Panc1 (cell line): ENCODE results near the gene SLC30A3. TPM values are rescaled to one million over a fixed set of nuclear protein-coding genes. Genes with fewer than 3 reads are reported as not detected.

Experiments
- ATAC-seq: fragments of 200-7000 bp; cut with Tn5 transposase; 2 replicates; pipeline ENCODE4 v1.9.1; 2020; ENCODE audit warnings: mild to moderate bottlenecking, moderate library complexity
- BruUV-seq: library from RNA; stranded (reverse); fragments of 400-500 nt; replicated peaks from 2 replicates; lab custom pipeline; 2021; lab: Mats Ljungman, UMichigan
- CTCF ChIA-PET: fragments of 300-600 bp; sonication (Branson Sonifier 250); formaldehyde crosslinking; loops from one replicate; lab custom pipeline; 2022; ENCODE audit warnings: antibody characterized with exemption; lab: Charles Lee
- POLR2A ChIA-PET: fragments of 300-600 bp; sonication (Branson Sonifier 250); formaldehyde crosslinking; loops from one replicate; lab custom pipeline; 2022; ENCODE audit warnings: antibody characterized with exemption; lab: Charles Lee
- DNase-seq: peaks from one replicate; pipeline ENCODE4 v3.0.0-alpha.2; 2010; ENCODE audit warnings: low read depth, low spot score
- H3K27ac ChIP-seq: 2 replicates; pipeline ENCODE4 v1.5.1; 2011; ENCODE audit warnings: mild to moderate bottlenecking, low read length, inconsistent platforms
- H3K27me3 ChIP-seq: fragments of 200-500 bp; sonication (Bioruptor generic); 2 replicates; pipeline ENCODE4 v1.6.0; 2014; ENCODE audit warnings: low read length, inconsistent platforms; ENCODE audit not compliant: control insufficient read depth, insufficient read depth
- H3K36me3 ChIP-seq: fragments of 200-500 bp; sonication (Bioruptor generic); 2 replicates; pipeline ENCODE4 v1.5.1; 2014; ENCODE audit warnings: inconsistent platforms, mild to moderate bottlenecking, low read length, moderate library complexity; ENCODE audit not compliant: control insufficient read depth, insufficient read depth
- H3K4me1 ChIP-seq: 2 replicates; pipeline ENCODE4 v1.5.1; 2011; ENCODE audit warnings: inconsistent platforms, mild to moderate bottlenecking, low read length, moderate library complexity; ENCODE audit not compliant: control insufficient read depth, insufficient read depth
- H3K4me3 ChIP-seq, 2 experiments: 2 replicates each; pipeline ENCODE4 v1.5.1; 2011 to 2012; ENCODE audit warnings: low read depth in 2 of 2, low read length in 2 of 2, mild to moderate bottlenecking in 2 of 2, inconsistent platforms in 1 of 2, moderate library complexity in 1 of 2
- H3K9me3 ChIP-seq: fragments of 200-500 bp; sonication (Bioruptor generic); 2 replicates; pipeline ENCODE4 v1.5.1; 2014; ENCODE audit warnings: low read depth, mild to moderate bottlenecking, inconsistent platforms, low read length, moderate library complexity; ENCODE audit not compliant: control insufficient read depth, insufficient read depth
- CTCF ChIP-seq: fragments of 450-650 bp; IDR thresholded peaks from 2 replicates; pipeline ENCODE4 v1.5.1; 2017; ENCODE audit warnings: mild to moderate bottlenecking
- POLR2AphosphoS5 ChIP-seq: IDR thresholded peaks from 2 replicates; pipeline ENCODE4 v1.6.1; 2012; ENCODE audit warnings: mild to moderate bottlenecking, low read depth, low read length, moderate library complexity
- SIN3A ChIP-seq: IDR thresholded peaks from 2 replicates; pipeline ENCODE4 v1.6.1; 2012; ENCODE audit warnings: low read depth, mild to moderate bottlenecking, low read length, moderate library complexity, borderline replicate concordance; ENCODE audit not compliant: insufficient read depth
- TCF7L2 ChIP-seq: IDR thresholded peaks from 2 replicates; pipeline ENCODE4 v1.6.1; 2011; ENCODE audit warnings: mild to moderate bottlenecking, low read depth, low read length, inconsistent platforms
- in situ Hi-C: cut with HindIII; loops from 2 replicates; pipeline ENCODE4 v1.10.0; 2016; ENCODE audit warnings: low sequenced_read_pairs, low pct_unique_long_range_greater_than_20kb
- intact Hi-C: fragments of 100-400 bp; cut with micrococcal nuclease; formaldehyde crosslinking; loops from one replicate; pipeline ENCODE4 v1.10.0; 2022; ENCODE audit not compliant: unreplicated experiment
- total RNA-seq: library from RNA; stranded (reverse); gene quantifications from one replicate; pipeline ENCODE4 v1.2.1, GENCODE V29; 2021; ENCODE audit not compliant: unreplicated experiment
- TF ChIP-seq, protein P1 (sequence below), 2 experiments: IDR thresholded peaks; 2 replicates each; pipeline ENCODE4 v1.6.1; 2011 to 2012; ENCODE audit warnings: low read depth in 2 of 2, control low read depth in 1 of 2, low read length in 1 of 2, mild to moderate bottlenecking in 1 of 2, moderate library complexity in 1 of 2; ENCODE audit not compliant: insufficient read depth in 1 of 2

The SLC30A3 gene
- total RNA-seq, 1 experiment from 2014 or later, result 0.59 TPM

GRCh38 chr2:27223416-27223815 lies 39.4 kb downstream of the SLC30A3 start:
- ChIA-PET CTCF (no interaction called here), POLR2A (interaction anchor here (0.6 kb wide), 1 partner anchor 746 kb away, joined by 4 read pairs; no protein-coding TSS in a partner anchor)
- no peak overlapping the region for H3K4me3 ChIP-seq
- H3K9me3 ChIP-seq, result no peaks in the 10 kb centered on the region
- peaks cover 43% of the 10 kb centered on the region for H3K36me3 ChIP-seq
- ATAC-seq (no peak), DNase-seq (no peak)
- peaks cover 3% of the 10 kb centered on the region; the same call in 1 of the 2 replicates for H3K4me1 ChIP-seq
- H3K27ac ChIP-seq, result no peak overlapping the region
- no peaks in the 10 kb centered on the region for H3K27me3 ChIP-seq
- in situ Hi-C loops (no loop called here), intact Hi-C loops (no loop called here)
- BruUV-seq, result no TSS peak
- TF ChIP-seq TCF7L2, result no peak
- no peak for TF ChIP-seq CTCF
- no peak for TF ChIP-seq SIN3A
- TF ChIP-seq, protein P1, sequence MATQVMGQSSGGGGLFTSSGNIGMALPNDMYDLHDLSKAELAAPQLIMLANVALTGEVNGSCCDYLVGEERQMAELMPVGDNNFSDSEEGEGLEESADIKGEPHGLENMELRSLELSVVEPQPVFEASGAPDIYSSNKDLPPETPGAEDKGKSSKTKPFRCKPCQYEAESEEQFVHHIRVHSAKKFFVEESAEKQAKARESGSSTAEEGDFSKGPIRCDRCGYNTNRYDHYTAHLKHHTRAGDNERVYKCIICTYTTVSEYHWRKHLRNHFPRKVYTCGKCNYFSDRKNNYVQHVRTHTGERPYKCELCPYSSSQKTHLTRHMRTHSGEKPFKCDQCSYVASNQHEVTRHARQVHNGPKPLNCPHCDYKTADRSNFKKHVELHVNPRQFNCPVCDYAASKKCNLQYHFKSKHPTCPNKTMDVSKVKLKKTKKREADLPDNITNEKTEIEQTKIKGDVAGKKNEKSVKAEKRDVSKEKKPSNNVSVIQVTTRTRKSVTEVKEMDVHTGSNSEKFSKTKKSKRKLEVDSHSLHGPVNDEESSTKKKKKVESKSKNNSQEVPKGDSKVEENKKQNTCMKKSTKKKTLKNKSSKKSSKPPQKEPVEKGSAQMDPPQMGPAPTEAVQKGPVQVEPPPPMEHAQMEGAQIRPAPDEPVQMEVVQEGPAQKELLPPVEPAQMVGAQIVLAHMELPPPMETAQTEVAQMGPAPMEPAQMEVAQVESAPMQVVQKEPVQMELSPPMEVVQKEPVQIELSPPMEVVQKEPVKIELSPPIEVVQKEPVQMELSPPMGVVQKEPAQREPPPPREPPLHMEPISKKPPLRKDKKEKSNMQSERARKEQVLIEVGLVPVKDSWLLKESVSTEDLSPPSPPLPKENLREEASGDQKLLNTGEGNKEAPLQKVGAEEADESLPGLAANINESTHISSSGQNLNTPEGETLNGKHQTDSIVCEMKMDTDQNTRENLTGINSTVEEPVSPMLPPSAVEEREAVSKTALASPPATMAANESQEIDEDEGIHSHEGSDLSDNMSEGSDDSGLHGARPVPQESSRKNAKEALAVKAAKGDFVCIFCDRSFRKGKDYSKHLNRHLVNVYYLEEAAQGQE (IDR thresholded peaks at IDR 0.05; ENCODE audit: insufficient read depth in 1 of 2, low read depth in 2 of 2, low read length in 1 of 2), result no peak
- TF ChIP-seq POLR2AphosphoS5, result no peak

DNA sequence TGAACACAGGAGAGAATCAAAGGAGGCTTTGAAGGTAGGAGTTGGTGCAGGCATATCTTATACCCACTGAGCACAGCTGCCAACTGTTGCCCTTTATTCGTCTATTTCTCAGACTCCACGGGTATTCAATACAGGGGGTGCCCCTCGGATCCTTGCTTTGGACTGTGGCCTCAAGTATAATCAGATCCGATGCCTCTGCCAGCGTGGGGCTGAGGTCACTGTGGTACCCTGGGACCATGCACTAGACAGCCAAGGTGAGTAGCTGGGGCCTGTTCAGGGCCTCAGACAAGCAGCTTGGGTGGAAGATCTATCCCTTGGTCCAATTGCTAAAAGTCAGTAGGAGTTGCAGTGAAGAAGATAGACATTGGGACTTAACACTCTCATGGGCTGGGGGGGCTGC lies 40.4 kb downstream of the SLC30A3 start:
- ChIA-PET CTCF (no interaction called here), POLR2A (no interaction called here)
- H3K27me3 ChIP-seq, result no peaks in the 10 kb centered on the region
- no peak for TF ChIP-seq TCF7L2
- TF ChIP-seq POLR2AphosphoS5, result no peak
- TF ChIP-seq, protein P1 (IDR thresholded peaks at IDR 0.05; ENCODE audit: insufficient read depth in 1 of 2, low read depth in 2 of 2, low read length in 1 of 2), result no peak
- TF ChIP-seq CTCF, result no peak
- TF ChIP-seq SIN3A, result no peak
- peaks cover 10% of the 10 kb centered on the region for H3K4me1 ChIP-seq
- no peaks in the 10 kb centered on the region for H3K9me3 ChIP-seq
- H3K27ac ChIP-seq, result no peak overlapping the region
- H3K36me3 ChIP-seq, result peaks cover 39% of the 10 kb centered on the region
- no TSS peak for BruUV-seq
- no peak for ATAC-seq
- intact Hi-C loops, result no loop called here
- H3K4me3 ChIP-seq, result no peak overlapping the region
- no peak for DNase-seq
- in situ Hi-C loops, result no loop called here
